SK-N-SH (cell line): ENCODE data around the gene DDI1. TPM values are rescaled to one million over a fixed set of nuclear protein-coding genes. Genes with fewer than 3 reads are reported as not detected.

Source experiments
- CTCF ChIA-PET: fragments of 300-600, 350-600 bp; formaldehyde crosslinking; extraction: SDS; loops from one replicate; lab custom pipeline; 2021; lab: Yijun Ruan, JAX
- POLR2A ChIA-PET: fragments of 350-600 bp; sonication (Branson Sonifier 250); formaldehyde crosslinking; extraction: SDS; loops from one replicate; lab custom pipeline; 2020; ENCODE audit warnings: antibody characterized with exemption, inconsistent platforms; lab: Yijun Ruan, JAX
- DNase-seq: peaks from one replicate; pipeline ENCODE4 v3.0.0; 2012
- H2AFZ ChIP-seq: fragments of 200-600 bp; sonication (generic); 2 replicates; pipeline ENCODE4 v1.8.1; 2016; ENCODE audit warnings: antibody characterized with exemption, mild to moderate bottlenecking, low read depth
- H3F3A ChIP-seq: fragments of 200-600 bp; sonication (generic); replicated peaks from 2 replicates; pipeline ENCODE3; 2016; ENCODE audit warnings: antibody characterized with exemption, mild to moderate bottlenecking; ENCODE audit not compliant: insufficient read depth
- H3K27ac ChIP-seq, 2 experiments: fragments of 200-500 bp in 1 of 2; fragments of 200-600 bp in 1 of 2; sonication (Bioruptor generic) in 1 of 2; sonication (generic), shearing (Covaris generic) in 1 of 2; 2 replicates each; pipeline versions ENCODE4 v1.5.1 to v1.6.1; 2014 to 2016; ENCODE audit warnings: low read depth in 2 of 2, inconsistent platforms in 1 of 2, low read length in 1 of 2, mild to moderate bottlenecking in 1 of 2, mixed read lengths in 1 of 2
- H3K27me3 ChIP-seq: fragments of 200-600 bp; sonication (generic), shearing (Covaris generic); 2 replicates; pipeline ENCODE4 v1.6.1; 2016; ENCODE audit warnings: mixed run types; ENCODE audit not compliant: insufficient read depth
- H3K36me3 ChIP-seq, 2 experiments: fragments of 200-500 bp in 1 of 2; fragments of 200-600 bp in 1 of 2; sonication (Bioruptor generic) in 1 of 2; sonication (generic) in 1 of 2; replicated peaks in 1 of 2; 2 replicates each; pipeline versions ENCODE3 to v1.5.1; 2014 to 2016; ENCODE audit warnings: low read length in 1 of 2, mild to moderate bottlenecking in 1 of 2; ENCODE audit not compliant: insufficient read depth in 2 of 2, control insufficient read depth in 1 of 2
- H3K4me1 ChIP-seq, 2 experiments: fragments of 200-500 bp in 1 of 2; fragments of 200-600 bp in 1 of 2; sonication (Bioruptor generic) in 1 of 2; sonication (generic), shearing (Covaris generic) in 1 of 2; 2 replicates each; pipeline versions ENCODE4 v1.5.1 to v1.6.1; 2014 to 2016; ENCODE audit warnings: low read depth in 1 of 2, low read length in 1 of 2, mixed run types in 1 of 2; ENCODE audit not compliant: insufficient read depth in 2 of 2, control insufficient read depth in 1 of 2
- H3K4me2 ChIP-seq: fragments of 200-600 bp; sonication (generic), shearing (Covaris generic); 2 replicates; pipeline ENCODE4 v1.6.1; 2017; ENCODE audit warnings: mixed run types
- H3K4me3 ChIP-seq, 2 experiments: fragments of 200-500 bp in 1 of 2; fragments of 200-600 bp in 1 of 2; sonication (Bioruptor generic) in 1 of 2; sonication (generic), shearing (Covaris generic) in 1 of 2; 2 replicates each; pipeline versions ENCODE4 v1.5.1 to v1.8.1; 2014 to 2016; ENCODE audit warnings: low read depth in 2 of 2, inconsistent platforms in 1 of 2, low read length in 1 of 2, mild to moderate bottlenecking in 1 of 2, mixed read lengths in 1 of 2, moderate library complexity in 1 of 2
- H3K79me2 ChIP-seq: fragments of 200-600 bp; sonication (generic); 2 replicates; pipeline ENCODE4 v1.8.1; 2017; ENCODE audit warnings: mild to moderate bottlenecking; ENCODE audit not compliant: insufficient read depth
- H3K9ac ChIP-seq: fragments of 200-600 bp; sonication (generic); 2 replicates; pipeline ENCODE4 v1.6.1; 2017; ENCODE audit warnings: mixed run types
- H3K9me2 ChIP-seq: fragments of 200-600 bp; sonication (generic); 2 replicates; pipeline ENCODE4 v1.6.1; 2017; ENCODE audit warnings: mixed run types
- H3K9me3 ChIP-seq: fragments of 200-600 bp; sonication (generic); 2 replicates; pipeline ENCODE4 v1.6.1; 2017; ENCODE audit warnings: mixed run types, mild to moderate bottlenecking, moderate library complexity
- H4K20me1 ChIP-seq: fragments of 200-600 bp; sonication (generic); 2 replicates; pipeline ENCODE4 v1.6.1; 2017; ENCODE audit warnings: mild to moderate bottlenecking, mixed run types; ENCODE audit not compliant: insufficient read depth
- CHD2 ChIP-seq: fragments of 150-350 bp; IDR thresholded peaks from 2 replicates; pipeline ENCODE4 v1.6.1; 2018; ENCODE audit warnings: low read length; ENCODE audit not compliant: partially characterized antibody
- EP300 ChIP-seq, 2 experiments: IDR thresholded peaks; 2 replicates each; pipeline versions ENCODE4 v1.4.0 to v1.6.1; 2012; ENCODE audit warnings: borderline replicate concordance in 1 of 2, low read depth in 1 of 2, low read length in 1 of 2
- EZH2phosphoT487 ChIP-seq: fragments of 200-600 bp; sonication (generic); IDR thresholded peaks from 2 replicates; pipeline ENCODE4 v1.6.1; 2017; ENCODE audit warnings: low read depth, mixed run types, mild to moderate bottlenecking, antibody characterized with exemption, moderate library complexity, borderline replicate concordance
- FOXJ3 ChIP-seq: sonication (generic); formaldehyde crosslinking; IDR thresholded peaks from 2 replicates; pipeline ENCODE4 v1.5.1; 2020; ENCODE audit warnings: mild to moderate bottlenecking, missing genetic modification reagents
- FOXM1 ChIP-seq: IDR thresholded peaks from 2 replicates; pipeline ENCODE4 v1.4.0; 2012; ENCODE audit warnings: low read depth, mild to moderate bottlenecking
- GATA2 ChIP-seq: sonication (generic); formaldehyde crosslinking; IDR thresholded peaks from 2 replicates; pipeline ENCODE4 v1.5.0; 2020; ENCODE audit warnings: mild to moderate bottlenecking, missing genetic modification reagents
- MAX ChIP-seq: IDR thresholded peaks from 2 replicates; pipeline ENCODE4 v1.4.0; 2012; ENCODE audit warnings: low read depth
- MXI1 ChIP-seq: IDR thresholded peaks from 2 replicates; pipeline ENCODE4 v1.6.1; 2012; ENCODE audit warnings: mild to moderate bottlenecking, low read depth, low read length, improper control_type of control experiment
- NFIC ChIP-seq: IDR thresholded peaks from 2 replicates; pipeline ENCODE4 v1.4.0; 2012; ENCODE audit warnings: borderline replicate concordance
- NRF1 ChIP-seq: IDR thresholded peaks from 2 replicates; pipeline ENCODE4 v1.6.1; 2012; ENCODE audit warnings: low read depth, mild to moderate bottlenecking, low read length
- RFX5 ChIP-seq: IDR thresholded peaks from 2 replicates; pipeline ENCODE4 v1.6.1; 2012; ENCODE audit warnings: mild to moderate bottlenecking, improper control_type of control experiment, low read length
- TAF1 ChIP-seq: IDR thresholded peaks from 2 replicates; pipeline ENCODE4 v1.6.1; 2012; ENCODE audit warnings: low read depth, mild to moderate bottlenecking, low read length, moderate library complexity, borderline replicate concordance
- TCF12 ChIP-seq: IDR thresholded peaks from 2 replicates; pipeline ENCODE4 v1.4.0; 2012
- TEAD4 ChIP-seq: IDR thresholded peaks from 2 replicates; pipeline ENCODE4 v1.4.0; 2012; ENCODE audit warnings: mild to moderate bottlenecking, borderline replicate concordance; ENCODE audit not compliant: insufficient read depth
- USF1 ChIP-seq: IDR thresholded peaks from 2 replicates; pipeline ENCODE4 v1.4.0; 2012; ENCODE audit warnings: low read depth, borderline replicate concordance
- YY1 ChIP-seq: IDR thresholded peaks from 2 replicates; pipeline ENCODE4 v1.4.0; 2012; ENCODE audit warnings: low read depth, mild to moderate bottlenecking
- ZBTB33 ChIP-seq: IDR thresholded peaks from 2 replicates; pipeline ENCODE4 v1.4.0; 2012; ENCODE audit warnings: low read depth, borderline replicate concordance
- WGBS: methylation state at CpG from one replicate; pipeline ENCODE4 v1.1.6; 2017; ENCODE audit warnings: low lambda C conversion rate; 5-methylcytosine and 5-hydroxymethylcytosine counted together
- polyA plus RNA-seq, 3 experiments: library from polyadenylated mRNA; depleted of rRNA; stranded (reverse); fragments of >200 nt; gene quantifications; 2 replicates each; pipeline ENCODE4 v1.2.3, GENCODE V29; 2012

DDI1 gene
- polyA plus RNA-seq, 1 of the 3 experiments (the other 2 are of a cell fraction), result not detected

- no peak for TF ChIP-seq MXI1
- no peak for TF ChIP-seq RFX5
Measured at GRCh38 chr11:104001561-104002056, 34.8 kb upstream of the DDI1 start (continued).

GRCh38 chr11:104003491-104003890 is 32.9 kb upstream of the DDI1 start:
- TF ChIP-seq GATA2 (CRISPR knock-in tag), result no peak
- TF ChIP-seq CHD2, result no peak
- TF ChIP-seq EZH2phosphoT487, result no peak
- TF ChIP-seq EP300 (IDR thresholded peaks at IDR 0.05; ENCODE audit: borderline replicate concordance in 1 of 2, low read depth in 1 of 2, low read length in 1 of 2), result no peak
- no peaks in the 10 kb centered on the region for H4K20me1 ChIP-seq
- H2AFZ ChIP-seq, result no peak overlapping the region
- H3K4me3 ChIP-seq, result no peak overlapping the region
- H3K36me3 ChIP-seq, result no peaks in the 10 kb centered on the region
- no peaks in the 10 kb centered on the region for H3K27me3 ChIP-seq
- CTCF ChIA-PET, result no interaction called here
- H3F3A ChIP-seq, result no peaks in the 10 kb centered on the region
- POLR2A ChIA-PET, result no interaction called here
- no peak overlapping the region for H3K27ac ChIP-seq
- H3K4me1 ChIP-seq, result no peaks in the 10 kb centered on the region
- no peak for DNase-seq
- H3K9ac ChIP-seq, result no peak overlapping the region
- no peaks in the 10 kb centered on the region for H3K9me3 ChIP-seq
- H3K9me2 ChIP-seq, result no peaks in the 10 kb centered on the region
- no peak overlapping the region for H3K4me2 ChIP-seq
- no peaks in the 10 kb centered on the region for H3K79me2 ChIP-seq

- Histone ChIP-seq H3K79me2 (no peaks in the 10 kb centered on the region), H3K4me2 (no peak overlapping the region), H3K9ac (no peak overlapping the region), H3K9me2 (no peaks in the 10 kb centered on the region), H3K4me3 (no peak overlapping the region), H2AFZ (no peak overlapping the region), H3K27ac (no peak overlapping the region), H4K20me1 (no peaks in the 10 kb centered on the region), H3K4me1 (no peaks in the 10 kb centered on the region), H3K9me3 (no peaks in the 10 kb centered on the region; the same call in 1 of the 2 replicates), H3K27me3 (no peaks in the 10 kb centered on the region), H3F3A (no peaks in the 10 kb centered on the region), H3K36me3 (no peaks in the 10 kb centered on the region)
- POLR2A ChIA-PET, result no interaction called here
- DNase-seq, result no peak
- WGBS, result 77% methylated on average over 2 of the region's 2 CpGs
- TF ChIP-seq TCF12, result no peak
- no peak for TF ChIP-seq FOXJ3 (CRISPR knock-in tag)
- TF ChIP-seq FOXM1, result no peak
- no peak for TF ChIP-seq TEAD4
- CTCF ChIA-PET, result no interaction called here
Measured at GRCh38 chr11:104005234-104005855, 31.1 kb upstream of the DDI1 start.

GRCh38 chr11:104009744-104010143 is 26.7 kb upstream of the DDI1 start:
- CTCF ChIA-PET, result no interaction called here
- Histone ChIP-seq H3K36me3 (no peaks in the 10 kb centered on the region), H3K27me3 (no peaks in the 10 kb centered on the region), H3K79me2 (no peaks in the 10 kb centered on the region), H3K9ac (no peak overlapping the region), H3F3A (no peaks in the 10 kb centered on the region), H3K4me3 (no peak overlapping the region), H3K4me1 (no peaks in the 10 kb centered on the region), H4K20me1 (no peaks in the 10 kb centered on the region), H3K9me3 (no peaks in the 10 kb centered on the region; the same call in 1 of the 2 replicates), H3K27ac (no peak overlapping the region), H2AFZ (no peak overlapping the region), H3K9me2 (no peaks in the 10 kb centered on the region), H3K4me2 (no peak overlapping the region)
- POLR2A ChIA-PET, result no interaction called here
- WGBS, result 94% methylated on average over 3 of the region's 3 CpGs
- DNase-seq, result no peak
- TF ChIP-seq NRF1 (no peak), TEAD4 (no peak), TAF1 (no peak), MXI1 (no peak), MAX (no peak), ZBTB33 (no peak), CHD2 (no peak), EP300 (IDR thresholded peaks at IDR 0.05; ENCODE audit: borderline replicate concordance in 1 of 2, low read depth in 1 of 2, low read length in 1 of 2) (no peak), TCF12 (no peak), RFX5 (no peak), YY1 (no peak), USF1 (no peak), FOXJ3 (CRISPR knock-in tag) (no peak), NFIC (no peak)
